Astrocyte (in vitro differentiated cells and primary cell): ENCODE data around the gene ARHGAP4. TPM values are rescaled to one million over a fixed set of nuclear protein-coding genes. Genes with fewer than 3 reads are reported as not detected.
A peak's percentile ranks its signal among the peaks of the same experiment; 100 is the strongest.

Source experiments
- DNase-seq: peaks from one replicate; pipeline ENCODE4 v3.0.0-alpha.2; 2010; ENCODE audit warnings: low read depth
- FAIRE-seq: peaks from 2 replicates; lab custom pipeline; 2011; peaks lifted over from hg19 to GRCh38; lab: Jason Lieb, UNC
- H2AFZ ChIP-seq: 2 replicates; pipeline ENCODE4 v1.6.0; 2012; ENCODE audit warnings: low read depth, low read length, inconsistent platforms
- H3K27ac ChIP-seq: 2 replicates; pipeline ENCODE4 v1.5.1; 2011; ENCODE audit warnings: low read depth, low read length, inconsistent platforms
- H3K27me3 ChIP-seq: 2 replicates; pipeline ENCODE4 v1.6.0; 2011; ENCODE audit warnings: low read length, inconsistent platforms; ENCODE audit not compliant: insufficient read depth
- H3K36me3 ChIP-seq: 2 replicates; pipeline ENCODE4 v1.5.1; 2011; ENCODE audit warnings: low read length, inconsistent platforms; ENCODE audit not compliant: insufficient read depth
- H3K4me1 ChIP-seq: 2 replicates; pipeline ENCODE4 v1.5.1; 2011; ENCODE audit warnings: low read length, inconsistent platforms; ENCODE audit not compliant: insufficient read depth
- H3K4me2 ChIP-seq: 2 replicates; pipeline ENCODE4 v1.6.0; 2012; ENCODE audit warnings: low read length, inconsistent platforms
- H3K4me3 ChIP-seq: 2 replicates; pipeline ENCODE4 v1.5.1; 2011; ENCODE audit warnings: low read depth, mild to moderate bottlenecking, low read length, inconsistent platforms; ENCODE audit not compliant: insufficient read depth
- H3K79me2 ChIP-seq: 2 replicates; pipeline ENCODE4 v1.6.0; 2012; ENCODE audit warnings: mild to moderate bottlenecking, low read length, inconsistent platforms; ENCODE audit not compliant: insufficient read depth
- H3K9ac ChIP-seq: 2 replicates; pipeline ENCODE4 v1.6.0; 2012; ENCODE audit warnings: mild to moderate bottlenecking, low read length, inconsistent platforms
- H3K9me3 ChIP-seq: 2 replicates; pipeline ENCODE4 v1.5.1; 2012; ENCODE audit warnings: low read depth, mild to moderate bottlenecking, low read length, inconsistent platforms; ENCODE audit not compliant: insufficient read depth
- H4K20me1 ChIP-seq: 2 replicates; pipeline ENCODE4 v1.6.0; 2012; ENCODE audit warnings: low read length, inconsistent platforms; ENCODE audit not compliant: insufficient read depth
- H3K27ac Mint-ChIP-seq: one replicate; pipeline ENCODE4 v1.8.0; 2021; ENCODE audit warnings: mild to moderate bottlenecking, mixed read lengths; ENCODE audit not compliant: unreplicated experiment
- H3K27me3 Mint-ChIP-seq: one replicate; pipeline ENCODE4 v1.8.0; 2021; ENCODE audit warnings: low read depth, mixed read lengths; ENCODE audit not compliant: unreplicated experiment
- H3K36me3 Mint-ChIP-seq: one replicate; pipeline ENCODE4 v1.8.0; 2021; ENCODE audit warnings: low read depth, mixed read lengths; ENCODE audit not compliant: unreplicated experiment
- H3K4me1 Mint-ChIP-seq: one replicate; pipeline ENCODE4 v1.8.0; 2021; ENCODE audit warnings: low read depth, mixed read lengths; ENCODE audit not compliant: unreplicated experiment
- H3K4me3 Mint-ChIP-seq: one replicate; pipeline ENCODE4 v1.8.0; 2021; ENCODE audit warnings: mild to moderate bottlenecking, moderate library complexity, mixed read lengths; ENCODE audit not compliant: unreplicated experiment
- H3K9me3 Mint-ChIP-seq: one replicate; pipeline ENCODE4 v1.8.0; 2021; ENCODE audit warnings: mild to moderate bottlenecking, mixed read lengths; ENCODE audit not compliant: unreplicated experiment
- CTCF ChIP-seq: IDR thresholded peaks from 2 replicates; pipeline ENCODE4 v1.5.1; 2011; ENCODE audit warnings: low read depth, mild to moderate bottlenecking, inconsistent platforms, low read length, moderate library complexity; ENCODE audit not compliant: insufficient read depth
- EZH2 ChIP-seq: IDR thresholded peaks from 2 replicates; pipeline ENCODE4 v1.6.1; 2012; ENCODE audit warnings: mild to moderate bottlenecking, low read length, inconsistent platforms; ENCODE audit not compliant: insufficient read depth
- total RNA-seq: library from RNA; stranded (reverse); gene quantifications from 2 replicates; pipeline ENCODE4 v1.2.1, GENCODE V29; 2021

ARHGAP4 gene
- total RNA-seq, 1 donor from 2014 or later, result 3.9 TPM

GRCh38 chrX:153968255-153968654 is 42.2 kb upstream of the ARHGAP4 start:
- Mint-ChIP-seq H3K4me3 (peak overlapping the region; percentile 75), H3K27me3 (no peaks in the 10 kb centered on the region), H3K4me1 (peaks cover 18% of the 10 kb centered on the region), H3K36me3 (peaks cover 2% of the 10 kb centered on the region), H3K27ac (no peak overlapping the region), H3K9me3 (no peaks in the 10 kb centered on the region)
- Histone ChIP-seq H3K79me2 (peaks cover 79% of the 10 kb centered on the region), H3K27ac (no peak overlapping the region), H3K4me1 (peaks cover 33% of the 10 kb centered on the region), H3K36me3 (no peaks in the 10 kb centered on the region), H3K4me3 (peak overlapping the region; percentile 96), H3K9me3 (no peaks in the 10 kb centered on the region), H3K27me3 (no peaks in the 10 kb centered on the region), H2AFZ (no peak overlapping the region), H3K9ac (peak overlapping the region; percentile 100), H3K4me2 (peak overlapping the region; percentile 93), H4K20me1 (peaks cover 67% of the 10 kb centered on the region)
- no peak for DNase-seq
- FAIRE-seq, result peak; percentile 64
- TF ChIP-seq EZH2 (no peak), CTCF (no peak)

GRCh38 chrX:153967536-153968224 is 41.6 kb upstream of the ARHGAP4 start:
- peaks cover 18% of the 10 kb centered on the region for H3K4me1 Mint-ChIP-seq
- no peak overlapping the region for H3K27ac Mint-ChIP-seq
- Histone ChIP-seq H3K36me3 (no peaks in the 10 kb centered on the region), H3K79me2 (peaks cover 84% of the 10 kb centered on the region), H2AFZ (no peak overlapping the region), H3K9me3 (no peaks in the 10 kb centered on the region), H3K9ac (peak overlapping the region; percentile 22), H4K20me1 (peaks cover 73% of the 10 kb centered on the region), H3K27ac (no peak overlapping the region), H3K4me3 (no peak overlapping the region), H3K27me3 (no peaks in the 10 kb centered on the region), H3K4me1 (peaks cover 33% of the 10 kb centered on the region), H3K4me2 (peak overlapping the region; percentile 93)
- TF ChIP-seq CTCF, result no peak
- DNase-seq (no peak), FAIRE-seq (no peak)
- no peaks in the 10 kb centered on the region for H3K27me3 Mint-ChIP-seq
- H3K36me3 Mint-ChIP-seq, result peaks cover 2% of the 10 kb centered on the region
- H3K9me3 Mint-ChIP-seq, result no peaks in the 10 kb centered on the region
- peak overlapping the region; percentile 75 for H3K4me3 Mint-ChIP-seq

GRCh38 chrX:153966841-153967535 is 40.9 kb upstream of the ARHGAP4 start:
- Histone ChIP-seq H3K79me2 (peaks cover 91% of the 10 kb centered on the region), H3K27me3 (no peaks in the 10 kb centered on the region), H3K9me3 (no peaks in the 10 kb centered on the region), H3K9ac (peak overlapping the region; percentile 22), H3K36me3 (no peaks in the 10 kb centered on the region), H4K20me1 (peaks cover 80% of the 10 kb centered on the region), H3K4me1 (peaks cover 33% of the 10 kb centered on the region), H2AFZ (no peak overlapping the region), H3K27ac (no peak overlapping the region), H3K4me3 (no peak overlapping the region), H3K4me2 (peak overlapping the region; percentile 93)
- Mint-ChIP-seq H3K4me3 (peak overlapping the region; percentile 75), H3K27me3 (no peaks in the 10 kb centered on the region), H3K4me1 (peaks cover 18% of the 10 kb centered on the region), H3K9me3 (no peaks in the 10 kb centered on the region), H3K36me3 (peaks cover 2% of the 10 kb centered on the region), H3K27ac (no peak overlapping the region)
- TF ChIP-seq CTCF (no peak), EZH2 (no peak)
- DNase-seq (no peak), FAIRE-seq (peak; percentile 82)
